Measurements from ENCODE around the gene FXYD5. TPM values are rescaled to one million over a fixed set of nuclear protein-coding genes. Genes with fewer than 3 reads are reported as not detected.

FXYD5 gene
- total and polyA plus RNA-seq, 2 donors from 2014 or later, result 41.9 to 84.5 TPM

DNA sequence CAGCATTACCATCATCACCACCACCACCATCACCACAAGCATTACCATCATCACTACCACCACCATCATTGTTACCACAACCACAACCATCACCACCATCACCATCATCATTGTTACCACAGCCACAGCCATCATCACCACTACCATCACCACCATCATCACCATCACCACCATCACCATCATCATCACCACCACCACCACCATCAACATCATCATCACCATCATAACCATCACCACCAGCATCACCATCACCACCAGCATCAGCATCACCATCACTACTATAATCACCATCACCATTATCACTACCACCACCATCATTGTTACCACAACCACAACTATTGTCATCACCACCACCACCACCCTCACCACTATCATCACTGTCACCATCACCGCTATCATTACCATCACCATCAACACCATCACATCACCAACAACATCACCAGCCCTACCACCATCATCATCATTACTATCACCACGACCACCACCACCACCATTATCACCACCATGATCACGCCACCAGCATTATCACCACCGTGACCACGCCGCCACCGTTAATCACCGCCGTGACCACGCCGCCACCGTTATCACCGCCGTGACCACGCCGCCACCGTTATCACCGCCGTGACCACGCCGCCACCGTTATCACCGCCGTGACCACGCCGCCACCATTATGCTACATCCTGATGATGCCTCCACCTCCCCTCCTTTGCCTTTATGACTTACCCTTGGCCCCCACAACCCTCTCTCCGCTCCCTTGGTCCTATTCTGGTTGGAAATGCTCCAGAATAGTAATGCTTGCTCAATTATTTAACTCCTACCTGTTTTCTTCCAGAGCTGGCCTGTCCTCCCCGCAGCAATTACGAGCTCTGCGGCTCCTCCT lies 48.9 kb upstream of the FXYD5 start:
- Histone ChIP-seq H3K27ac (ENCODE audit: low read depth in 2 of 2, low read length in 2 of 2) (no peak overlapping the region), H3K9me3 (ENCODE audit: control insufficient read depth in 2 of 3, insufficient read depth in 1 of 3, low read length in 3 of 3) (peaks cover 0 to 4% (median 3%) of the 10 kb centered on the region in 3 donors), H3K9ac (ENCODE audit: low read length in 3 of 3) (no peak overlapping the region), H3K4me3 (ENCODE audit: low read length in 3 of 3) (no peak overlapping the region), H3K4me1 (ENCODE audit: control insufficient read depth in 2 of 3, insufficient read depth in 2 of 3, low read depth in 1 of 3, low read length in 3 of 3) (no peaks in the 10 kb centered on the region), H3K36me3 (ENCODE audit: control insufficient read depth in 2 of 3, insufficient read depth in 3 of 3, low read length in 3 of 3) (no peaks in the 10 kb centered on the region), H3K27me3 (ENCODE audit: control insufficient read depth, insufficient read depth, low read length) (no peaks in the 10 kb centered on the region)
- DNase-seq (no peak), FAIRE-seq (no peak)
- TF ChIP-seq, protein P1, sequence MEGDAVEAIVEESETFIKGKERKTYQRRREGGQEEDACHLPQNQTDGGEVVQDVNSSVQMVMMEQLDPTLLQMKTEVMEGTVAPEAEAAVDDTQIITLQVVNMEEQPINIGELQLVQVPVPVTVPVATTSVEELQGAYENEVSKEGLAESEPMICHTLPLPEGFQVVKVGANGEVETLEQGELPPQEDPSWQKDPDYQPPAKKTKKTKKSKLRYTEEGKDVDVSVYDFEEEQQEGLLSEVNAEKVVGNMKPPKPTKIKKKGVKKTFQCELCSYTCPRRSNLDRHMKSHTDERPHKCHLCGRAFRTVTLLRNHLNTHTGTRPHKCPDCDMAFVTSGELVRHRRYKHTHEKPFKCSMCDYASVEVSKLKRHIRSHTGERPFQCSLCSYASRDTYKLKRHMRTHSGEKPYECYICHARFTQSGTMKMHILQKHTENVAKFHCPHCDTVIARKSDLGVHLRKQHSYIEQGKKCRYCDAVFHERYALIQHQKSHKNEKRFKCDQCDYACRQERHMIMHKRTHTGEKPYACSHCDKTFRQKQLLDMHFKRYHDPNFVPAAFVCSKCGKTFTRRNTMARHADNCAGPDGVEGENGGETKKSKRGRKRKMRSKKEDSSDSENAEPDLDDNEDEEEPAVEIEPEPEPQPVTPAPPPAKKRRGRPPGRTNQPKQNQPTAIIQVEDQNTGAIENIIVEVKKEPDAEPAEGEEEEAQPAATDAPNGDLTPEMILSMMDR (IDR thresholded peaks at IDR 0.05; ENCODE audit: borderline replicate concordance, extremely low read depth, insufficient read depth), result no peak
- intact Hi-C loops (cut with DNase I), result no loop called here

DNA sequence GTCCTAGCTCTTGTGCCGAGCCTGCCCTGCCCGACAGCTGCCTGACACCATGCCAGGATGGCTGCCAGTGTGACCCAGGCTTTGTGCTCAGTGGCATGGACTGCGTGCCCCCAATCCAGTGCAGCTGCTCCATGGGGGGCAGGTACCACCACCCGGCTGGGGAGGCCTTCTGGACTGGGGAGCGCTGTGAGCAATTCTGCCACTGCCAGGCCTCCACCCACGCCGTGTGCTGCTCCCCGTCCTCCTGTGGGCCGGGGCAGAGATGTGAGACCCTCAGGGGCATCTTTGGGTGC lies 48.3 kb upstream of the FXYD5 start:
- no peak overlapping the region for H3K27ac ChIP-seq (ENCODE audit: low read depth in 2 of 2, low read length in 2 of 2)
- DNase-seq (no peak), FAIRE-seq (no peak)
- TF ChIP-seq, protein P1 (IDR thresholded peaks at IDR 0.05; ENCODE audit: borderline replicate concordance, extremely low read depth, insufficient read depth), result no peak
- intact Hi-C loops (cut with DNase I), result no loop called here
- no peak overlapping the region for H3K4me3 ChIP-seq (ENCODE audit: low read length in 3 of 3)
- no peaks in the 10 kb centered on the region for H3K27me3 ChIP-seq (ENCODE audit: control insufficient read depth, insufficient read depth, low read length)
- H3K4me1 ChIP-seq (ENCODE audit: control insufficient read depth in 2 of 3, insufficient read depth in 2 of 3, low read depth in 1 of 3, low read length in 3 of 3), result no peaks in the 10 kb centered on the region
- H3K9me3 ChIP-seq (ENCODE audit: control insufficient read depth in 2 of 3, insufficient read depth in 1 of 3, low read length in 3 of 3), result peaks cover 0 to 4% (median 3%) of the 10 kb centered on the region in 3 donors
- H3K9ac ChIP-seq (ENCODE audit: low read length in 3 of 3), result no peak overlapping the region
- H3K36me3 ChIP-seq (ENCODE audit: control insufficient read depth in 2 of 3, insufficient read depth in 3 of 3, low read length in 3 of 3), result no peaks in the 10 kb centered on the region

DNA sequence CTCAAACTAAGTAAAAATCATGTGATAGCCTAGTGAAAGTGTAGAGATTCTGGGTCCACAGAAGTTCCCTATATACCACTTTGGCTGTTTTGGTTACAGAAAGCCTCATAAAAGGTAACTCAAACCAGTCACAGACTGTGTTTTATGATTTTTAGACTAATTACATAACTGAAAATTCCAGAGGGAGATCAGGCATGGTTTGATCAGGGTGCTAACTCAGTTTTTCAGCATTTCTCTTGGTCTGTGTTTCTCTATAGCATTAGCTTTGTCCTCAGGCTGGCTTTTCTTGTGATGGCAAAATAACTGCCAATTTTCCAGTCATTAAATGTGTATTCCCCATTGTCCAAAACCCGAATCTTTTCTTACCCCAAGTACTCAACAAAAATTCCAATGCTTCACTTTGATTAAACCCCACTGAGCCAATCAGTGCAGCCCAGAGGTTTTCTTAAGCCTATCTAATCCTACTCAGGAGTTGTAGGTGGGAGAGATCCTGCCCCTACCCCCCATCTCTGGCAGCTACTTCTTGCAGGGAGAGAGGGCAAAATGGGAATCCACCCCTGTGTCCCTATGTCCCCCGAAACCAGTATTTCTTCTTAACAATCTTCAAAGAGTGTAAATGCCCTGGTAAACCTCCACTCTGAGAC lies 47.5 kb upstream of the FXYD5 start:
- H3K27me3 ChIP-seq (ENCODE audit: control insufficient read depth, insufficient read depth, low read length), result no peaks in the 10 kb centered on the region
- no peak overlapping the region for H3K4me3 ChIP-seq (ENCODE audit: low read length in 3 of 3)
- DNase-seq, result no peak
- no peak for FAIRE-seq
- no peaks in the 10 kb centered on the region for H3K4me1 ChIP-seq (ENCODE audit: control insufficient read depth in 2 of 3, insufficient read depth in 2 of 3, low read depth in 1 of 3, low read length in 3 of 3)
- intact Hi-C loops (cut with DNase I), result no loop called here
- TF ChIP-seq, protein P1 (IDR thresholded peaks at IDR 0.05; ENCODE audit: borderline replicate concordance, extremely low read depth, insufficient read depth), result no peak
- H3K36me3 ChIP-seq (ENCODE audit: control insufficient read depth in 2 of 3, insufficient read depth in 3 of 3, low read length in 3 of 3), result no peaks in the 10 kb centered on the region
- H3K9ac ChIP-seq (ENCODE audit: low read length in 3 of 3), result no peak overlapping the region
- no peak overlapping the region for H3K27ac ChIP-seq (ENCODE audit: low read depth in 2 of 2, low read length in 2 of 2)
- peaks cover 0 to 4% (median 3%) of the 10 kb centered on the region in 3 donors for H3K9me3 ChIP-seq (ENCODE audit: control insufficient read depth in 2 of 3, insufficient read depth in 1 of 3, low read length in 3 of 3)
